ENCODE data around the gene IRF1. TPM values are rescaled to one million over a fixed set of nuclear protein-coding genes. Genes with fewer than 3 reads are reported as not detected.

Gene IRF1
- total RNA-seq, 2 donors from 2014 or later, result 12.2 to 15.5 TPM

DNA sequence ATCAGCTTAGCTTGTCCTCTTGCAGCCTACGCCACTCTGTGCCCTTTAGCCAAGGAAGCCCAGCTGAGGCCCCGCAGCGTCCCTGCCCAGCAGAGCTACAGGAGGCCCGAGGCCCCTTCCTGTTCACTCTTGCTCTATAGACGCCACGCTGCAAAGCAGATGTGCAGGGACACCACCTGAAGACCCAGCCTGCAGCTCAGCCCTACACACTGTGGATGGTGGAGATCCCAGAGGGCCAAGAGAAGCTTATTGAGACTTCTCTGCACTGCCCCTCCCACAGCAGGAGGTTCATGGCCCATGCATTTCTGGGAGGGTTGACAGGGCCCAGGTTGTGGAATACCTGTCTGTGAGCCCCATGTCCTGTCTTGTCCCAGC lies 33.6 kb downstream of the IRF1 start:
- DNase-seq (no peak), ATAC-seq (no peak)
- 84 to 94% methylated on average over 6 of the region's 6 CpGs for WGBS, 2 donors
- Histone ChIP-seq H3K4me1 (peaks cover 13% of the 10 kb centered on the region), H3K27ac (peak overlapping the region in 2 of 4 donors; percentile 45 to 74), H3K36me3 (replicated peaks in 1 of 2; ENCODE audit: insufficient read depth in 1 of 2, low read depth in 2 of 2) (no peaks in the 10 kb centered on the region), H3K9me3 (no peaks in the 10 kb centered on the region), H3K27me3 (no peaks in the 10 kb centered on the region), H3K4me3 (no peak overlapping the region)
- no peak for TF ChIP-seq POLR2A (IDR thresholded peaks at IDR 0.05)
- TF ChIP-seq, protein P1, sequence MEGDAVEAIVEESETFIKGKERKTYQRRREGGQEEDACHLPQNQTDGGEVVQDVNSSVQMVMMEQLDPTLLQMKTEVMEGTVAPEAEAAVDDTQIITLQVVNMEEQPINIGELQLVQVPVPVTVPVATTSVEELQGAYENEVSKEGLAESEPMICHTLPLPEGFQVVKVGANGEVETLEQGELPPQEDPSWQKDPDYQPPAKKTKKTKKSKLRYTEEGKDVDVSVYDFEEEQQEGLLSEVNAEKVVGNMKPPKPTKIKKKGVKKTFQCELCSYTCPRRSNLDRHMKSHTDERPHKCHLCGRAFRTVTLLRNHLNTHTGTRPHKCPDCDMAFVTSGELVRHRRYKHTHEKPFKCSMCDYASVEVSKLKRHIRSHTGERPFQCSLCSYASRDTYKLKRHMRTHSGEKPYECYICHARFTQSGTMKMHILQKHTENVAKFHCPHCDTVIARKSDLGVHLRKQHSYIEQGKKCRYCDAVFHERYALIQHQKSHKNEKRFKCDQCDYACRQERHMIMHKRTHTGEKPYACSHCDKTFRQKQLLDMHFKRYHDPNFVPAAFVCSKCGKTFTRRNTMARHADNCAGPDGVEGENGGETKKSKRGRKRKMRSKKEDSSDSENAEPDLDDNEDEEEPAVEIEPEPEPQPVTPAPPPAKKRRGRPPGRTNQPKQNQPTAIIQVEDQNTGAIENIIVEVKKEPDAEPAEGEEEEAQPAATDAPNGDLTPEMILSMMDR (IDR thresholded peaks at IDR 0.05), result no peak
- intact Hi-C loops (cut with DNase I), result no loop called here

DNA sequence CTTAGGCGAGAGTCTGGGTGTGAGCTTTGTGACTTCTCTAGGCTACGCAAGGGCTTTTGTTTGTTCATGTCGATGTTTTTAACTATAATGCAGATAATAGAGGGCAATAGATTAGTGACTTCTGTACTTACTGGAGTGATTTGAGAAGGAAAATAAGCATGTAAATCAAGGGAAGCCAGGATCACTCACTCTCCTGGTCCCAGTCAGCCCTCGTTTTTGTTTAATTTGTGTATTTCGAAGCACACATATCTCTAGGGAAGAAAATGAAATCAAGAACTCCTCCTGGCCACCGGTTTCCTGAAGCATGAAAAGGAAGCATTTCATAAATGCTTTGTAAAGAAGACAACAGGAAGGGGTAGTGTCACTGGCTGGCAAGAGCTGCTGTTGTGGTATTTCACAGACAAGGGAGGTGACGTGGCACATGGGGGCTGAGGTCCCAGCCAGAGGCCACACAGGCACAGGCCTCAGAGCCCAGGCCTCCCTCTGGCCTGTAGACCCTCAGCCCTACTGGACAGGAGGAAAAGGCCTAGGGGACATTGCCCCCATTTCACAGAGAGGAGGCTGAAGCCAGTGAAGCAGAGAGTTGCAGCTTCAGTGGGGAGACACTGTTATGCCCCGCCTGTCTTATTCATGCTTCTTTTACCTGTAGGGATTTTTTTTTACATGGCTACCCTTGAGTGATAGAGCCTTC lies 34.1 kb downstream of the IRF1 start:
- DNase-seq (peak in 3 of 4 donors; percentile 37 to 77 (median 44)), ATAC-seq (no peak)
- Histone ChIP-seq H3K27me3 (no peaks in the 10 kb centered on the region), H3K4me3 (no peak overlapping the region), H3K36me3 (replicated peaks in 1 of 2; ENCODE audit: insufficient read depth in 1 of 2, low read depth in 2 of 2) (no peaks in the 10 kb centered on the region), H3K27ac (peak overlapping the region in 2 of 4 donors; percentile 45 to 74), H3K4me1 (peaks cover 13% of the 10 kb centered on the region), H3K9me3 (no peaks in the 10 kb centered on the region)
- WGBS, 2 donors, result 47 to 54% methylated on average over 8 of the region's 8 CpGs
- TF ChIP-seq POLR2A (IDR thresholded peaks at IDR 0.05), result peak in 1 of 3 donors; percentile 20
- TF ChIP-seq, protein P1 (IDR thresholded peaks at IDR 0.05), result no peak
- intact Hi-C loops (cut with DNase I), result no loop called here

DNA sequence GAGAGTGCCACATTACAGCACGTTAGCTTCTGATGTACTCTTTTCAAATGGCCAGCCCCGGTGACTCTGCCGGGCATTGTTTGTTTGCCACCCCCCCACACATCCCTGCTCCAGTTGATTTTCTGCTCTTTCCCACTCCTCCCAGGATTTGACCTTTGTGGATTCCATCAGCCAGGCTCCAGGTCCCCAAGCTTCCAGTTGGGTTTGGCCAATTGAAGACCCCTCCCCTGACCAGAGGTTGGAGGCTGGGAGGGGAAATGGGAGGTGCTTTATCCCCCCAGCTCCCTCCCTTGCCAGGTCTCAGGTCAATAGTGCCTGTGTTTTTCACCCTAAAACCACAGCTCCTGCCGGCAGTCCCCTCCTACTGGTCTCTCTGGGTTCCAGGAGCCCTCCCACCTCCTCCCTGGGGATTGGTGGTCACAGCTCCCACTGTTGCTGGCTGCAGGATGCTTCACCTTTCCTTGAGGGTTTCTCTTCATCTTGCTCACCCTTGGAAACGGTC lies 34.9 kb downstream of the IRF1 start:
- TF ChIP-seq, protein P1 (IDR thresholded peaks at IDR 0.05), result no peak
- TF ChIP-seq POLR2A (IDR thresholded peaks at IDR 0.05), result no peak
- no peak for ATAC-seq
- no peak for DNase-seq
- no peaks in the 10 kb centered on the region for H3K27me3 ChIP-seq
- WGBS, 2 donors, result 72 to 77% methylated on average over 5 of the region's 5 CpGs
- peak overlapping the region in 2 of 4 donors; percentile 45 to 74 for H3K27ac ChIP-seq
- no peaks in the 10 kb centered on the region for H3K9me3 ChIP-seq
- peaks cover 16% of the 10 kb centered on the region for H3K4me1 ChIP-seq
- H3K36me3 ChIP-seq (replicated peaks in 1 of 2; ENCODE audit: insufficient read depth in 1 of 2, low read depth in 2 of 2), result no peaks in the 10 kb centered on the region
- intact Hi-C loops (cut with DNase I), result no loop called here
- no peak overlapping the region for H3K4me3 ChIP-seq

DNA sequence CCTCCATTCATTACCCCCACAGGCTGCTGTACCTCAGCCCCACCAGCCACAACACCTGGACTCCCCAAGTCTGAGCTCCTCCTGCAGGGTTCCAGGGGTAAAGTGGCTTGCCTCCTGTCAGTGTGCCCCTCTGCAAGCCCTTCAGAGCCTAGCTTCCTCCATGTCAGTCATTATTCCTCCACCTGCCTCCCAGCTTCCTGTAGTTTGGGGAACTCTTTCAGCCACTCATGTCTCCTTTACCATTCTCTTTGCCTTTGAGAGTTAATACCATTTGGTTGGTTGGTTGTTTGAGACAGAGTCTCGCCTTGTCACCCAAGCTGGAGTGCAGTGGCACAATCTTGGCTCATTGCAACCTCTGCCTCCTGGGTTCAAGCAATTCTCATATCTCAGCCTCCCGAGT lies 36.2 kb downstream of the IRF1 start:
- Histone ChIP-seq H3K4me3 (no peak overlapping the region), H3K27me3 (no peaks in the 10 kb centered on the region), H3K9me3 (no peaks in the 10 kb centered on the region), H3K36me3 (replicated peaks in 1 of 2; ENCODE audit: insufficient read depth in 1 of 2, low read depth in 2 of 2) (no peaks in the 10 kb centered on the region), H3K4me1 (peaks cover 8% of the 10 kb centered on the region), H3K27ac (no peak overlapping the region)
- DNase-seq (no peak), ATAC-seq (no peak)
- TF ChIP-seq, protein P1 (IDR thresholded peaks at IDR 0.05), result no peak
- TF ChIP-seq POLR2A (IDR thresholded peaks at IDR 0.05), result no peak
- 96 to 100% methylated on average over 2 of the region's 2 CpGs for WGBS, 2 donors
- intact Hi-C loops (cut with DNase I), result no loop called here

DNA sequence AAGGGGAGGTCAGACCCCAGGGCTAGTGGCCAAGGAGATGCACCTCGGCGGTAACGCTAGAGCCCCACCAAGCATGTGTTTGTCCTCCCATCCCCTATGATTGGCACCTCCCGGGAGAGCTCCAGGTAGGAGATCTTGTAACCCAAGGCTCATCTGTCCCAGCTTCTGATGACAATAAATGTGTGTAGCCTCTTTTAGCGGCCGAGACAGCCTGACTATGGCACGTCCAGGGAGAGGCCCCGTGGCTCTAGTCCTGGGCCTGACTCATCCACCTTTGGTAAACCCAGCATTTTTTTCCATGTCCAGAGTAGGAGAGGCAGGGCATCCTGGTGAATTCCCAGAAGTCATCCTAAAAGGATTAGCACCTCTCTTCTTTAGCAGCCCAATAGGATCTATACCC lies 39.2 kb downstream of the IRF1 start:
- intact Hi-C loops (cut with DNase I), result no loop called here
- peaks cover 18% of the 10 kb centered on the region for H3K4me1 ChIP-seq
- no peak for DNase-seq
- no peak for ATAC-seq
- H3K4me3 ChIP-seq, result no peak overlapping the region
- H3K27ac ChIP-seq, result no peak overlapping the region
- TF ChIP-seq, protein P1 (IDR thresholded peaks at IDR 0.05), result no peak
- no peak for TF ChIP-seq POLR2A (IDR thresholded peaks at IDR 0.05)
- H3K36me3 ChIP-seq (replicated peaks in 1 of 2; ENCODE audit: insufficient read depth in 1 of 2, low read depth in 2 of 2), result no peaks in the 10 kb centered on the region
- 85 to 93% methylated on average over 7 to 8 of the region's 8 CpGs for WGBS, 2 donors
- H3K9me3 ChIP-seq, result no peaks in the 10 kb centered on the region
- no peaks in the 10 kb centered on the region for H3K27me3 ChIP-seq
